HG03135 (cell line): ENCODE data around the gene GGTA1.

Experiments used
- ATAC-seq: cut with Tn5 transposase; IDR thresholded peaks from one replicate; pipeline ENCODE4 v1.9.1; 2021; ENCODE audit warnings: mild to moderate bottlenecking, moderate library complexity; ENCODE audit not compliant: unreplicated experiment

Gene GGTA1

GRCh38 chr9:121500165-121500478 is 478 bp upstream of the GGTA1 start:
- ATAC-seq = no peak

GRCh38 chr9:121499177-121499426 is 542 bp downstream of the GGTA1 start:
- ATAC-seq = no peak

GRCh38 chr9:121498487-121499176 is 1.0 kb downstream of the GGTA1 start:
- ATAC-seq = no peak

- ATAC-seq = no peak
These were observed 1.5 kb downstream of the GGTA1 start for GRCh38 chr9:121498150-121498486.

GRCh38 chr9:121495976-121496375 is 3.7 kb downstream of the GGTA1 start:
- no peak for ATAC-seq

GRCh38 chr9:121494192-121494591 is 5.5 kb downstream of the GGTA1 start:
- ATAC-seq = no peak

- no peak for ATAC-seq
These were observed 8.5 kb downstream of the GGTA1 start for GRCh38 chr9:121491111-121491510.

- ATAC-seq = no peak
These were observed 10.3 kb downstream of the GGTA1 start for GRCh38 chr9:121489344-121489743.

- no peak for ATAC-seq
These were observed 13.6 kb downstream of the GGTA1 start for GRCh38 chr9:121486043-121486442.

- no peak for ATAC-seq
These were observed 14.0 kb downstream of the GGTA1 start for GRCh38 chr9:121485623-121486022.

GRCh38 chr9:121484651-121485446 is 14.8 kb downstream of the GGTA1 start:
- ATAC-seq = no peak

- no peak for ATAC-seq
These were observed 16.1 kb downstream of the GGTA1 start for GRCh38 chr9:121483473-121484031.

GRCh38 chr9:121483049-121483448 is 16.6 kb downstream of the GGTA1 start:
- no peak for ATAC-seq

GRCh38 chr9:121478816-121479676 is 20.6 kb downstream of the GGTA1 start:
- ATAC-seq = no peak

GRCh38 chr9:121476156-121476555 is 23.5 kb downstream of the GGTA1 start:
- no peak for ATAC-seq

GRCh38 chr9:121474231-121474947 is 25.3 kb downstream of the GGTA1 start:
- no peak for ATAC-seq

GRCh38 chr9:121473229-121473628 is 26.4 kb downstream of the GGTA1 start:
- no peak for ATAC-seq

- no peak for ATAC-seq
These were observed 27.2 kb downstream of the GGTA1 start for GRCh38 chr9:121472446-121472845.

GRCh38 chr9:121466142-121466541 is 33.5 kb downstream of the GGTA1 start:
- ATAC-seq = no peak

GRCh38 chr9:121464968-121465367 is 34.7 kb downstream of the GGTA1 start:
- ATAC-seq = no peak
